ENCODE data around the gene KRT37. TPM values are rescaled to one million over a fixed set of nuclear protein-coding genes. Genes with fewer than 3 reads are reported as not detected.
"Not testable (repeated sequence)": the region's sequence is repeated elsewhere in the genome, so short reads cannot be mapped to it uniquely, and the experiment has no call there.

KRT37 gene
- total RNA-seq, 1 experiment from 2014 or later, result not detected

DNA sequence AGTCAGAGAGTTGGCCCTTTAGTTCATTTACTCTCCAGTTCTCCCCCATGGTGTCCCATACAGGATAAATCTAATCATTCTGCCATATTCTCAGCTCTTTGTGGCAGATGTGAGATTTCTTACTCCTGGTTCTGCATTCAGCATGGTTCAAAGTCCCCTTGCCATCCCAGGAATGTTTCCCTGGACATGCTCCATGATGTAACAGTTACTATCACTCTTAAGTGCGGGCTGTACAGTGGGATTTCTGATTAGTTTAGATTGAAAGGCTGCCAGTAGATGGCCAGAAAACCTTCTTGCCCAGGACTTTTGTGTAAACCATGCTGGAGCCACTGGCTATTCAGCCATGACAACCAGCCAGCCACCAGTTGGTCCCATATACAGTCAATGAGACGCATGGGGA lies 10.4 kb downstream of the KRT37 start:
- no peak for DNase-seq (ENCODE audit: low spot score)
- in situ Hi-C loops (cut with HindIII; ENCODE audit: low sequenced_read_pairs), result no loop called here

DNA sequence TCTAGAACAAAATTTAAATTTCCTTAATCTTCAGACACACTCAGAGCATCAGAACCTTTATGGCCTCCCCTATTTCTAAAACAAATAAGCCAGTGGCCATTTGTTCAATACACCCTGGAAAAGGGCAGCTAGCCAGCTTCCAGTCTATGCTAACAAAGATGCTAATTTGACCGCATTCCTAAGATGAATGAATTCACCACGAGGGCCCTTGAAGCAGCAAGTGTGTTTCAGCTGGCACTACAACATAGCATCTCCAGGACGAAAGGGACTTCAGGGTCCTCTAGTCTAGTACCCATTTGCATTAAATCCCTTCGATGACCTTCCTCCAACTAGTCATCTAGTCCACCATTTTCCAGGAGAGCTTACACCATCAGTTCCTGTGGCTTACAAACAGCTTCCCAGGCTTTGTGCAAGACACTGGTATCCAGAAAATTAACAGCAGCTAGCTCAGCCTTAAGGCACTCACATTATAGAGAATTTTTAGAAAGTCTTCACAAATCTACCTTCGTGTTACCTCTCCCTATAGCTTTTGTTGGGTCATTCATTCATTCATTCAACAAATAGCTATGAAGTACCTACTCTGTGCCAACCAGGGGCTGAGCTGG lies 10.9 kb downstream of the KRT37 start:
- in situ Hi-C loops (cut with HindIII; ENCODE audit: low sequenced_read_pairs), result no loop called here
- DNase-seq (ENCODE audit: low spot score), result no peak

DNA sequence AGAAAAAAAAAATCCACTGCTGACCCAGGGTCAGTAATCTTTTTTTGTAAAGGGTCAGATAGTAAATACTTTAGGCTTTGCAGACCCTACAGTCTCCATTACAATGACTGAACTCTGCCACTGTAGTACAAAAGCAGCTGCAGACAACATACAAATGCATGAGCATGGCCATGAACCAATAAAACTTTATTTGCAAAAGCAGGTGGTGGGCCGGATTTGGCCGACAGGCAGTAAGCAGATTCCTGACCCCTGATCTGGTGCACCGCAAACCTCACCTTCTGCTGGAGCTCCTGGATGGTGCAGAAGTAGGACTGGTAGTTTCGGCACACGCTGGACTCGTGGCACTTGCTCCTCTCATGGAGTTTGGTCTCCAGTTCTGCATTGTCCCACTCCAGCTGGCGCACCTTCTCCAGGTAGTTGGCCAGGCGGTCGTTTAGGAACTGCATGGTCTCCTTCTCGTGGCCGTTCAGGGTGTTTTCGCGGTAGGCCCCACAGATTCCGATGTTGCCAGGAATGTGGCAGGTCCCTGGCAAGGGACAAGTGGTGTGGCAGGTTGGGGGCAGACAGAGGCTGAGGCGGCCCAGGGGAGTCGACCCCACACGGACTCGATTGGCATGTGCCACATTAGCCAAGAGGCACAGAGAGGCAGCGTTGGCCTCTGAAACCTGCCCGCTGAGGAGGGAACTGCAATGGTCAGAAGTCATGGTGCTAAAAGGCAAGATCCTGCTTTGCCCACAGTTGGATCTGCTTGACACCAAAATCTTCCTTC lies 13.1 kb downstream of the KRT37 start:
- DNase-seq (ENCODE audit: low spot score), result no peak
- in situ Hi-C loops (cut with HindIII; ENCODE audit: low sequenced_read_pairs), result no loop called here

- DNase-seq (ENCODE audit: low spot score), result no peak
- in situ Hi-C loops (cut with HindIII; ENCODE audit: low sequenced_read_pairs), result no loop called here
These were observed 17.2 kb downstream of the KRT37 start for GRCh38 chr17:41407226-41407625.

DNA sequence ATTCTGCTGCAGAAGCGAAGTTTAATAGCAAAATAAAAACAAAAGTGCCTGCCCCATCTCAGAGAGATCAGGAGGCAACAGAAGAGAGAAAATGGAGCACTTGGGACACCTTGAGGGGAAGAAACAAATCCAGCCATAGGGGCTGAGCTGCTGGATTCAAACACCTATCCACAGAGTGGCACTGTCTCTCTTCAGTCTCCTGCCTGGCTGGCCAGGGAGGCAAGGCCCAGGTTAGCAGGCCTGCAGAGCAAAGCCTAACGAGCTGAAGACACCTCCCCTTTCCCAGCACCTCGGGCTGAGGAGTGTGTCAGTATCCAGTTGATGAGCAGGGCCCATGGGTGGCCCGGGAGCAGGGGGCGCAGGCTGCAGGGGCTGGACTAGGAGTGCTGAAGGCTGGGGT lies 18.2 kb downstream of the KRT37 start:
- DNase-seq (ENCODE audit: low spot score), result peak; percentile 10
- in situ Hi-C loops (cut with HindIII; ENCODE audit: low sequenced_read_pairs), result no loop called here

DNA sequence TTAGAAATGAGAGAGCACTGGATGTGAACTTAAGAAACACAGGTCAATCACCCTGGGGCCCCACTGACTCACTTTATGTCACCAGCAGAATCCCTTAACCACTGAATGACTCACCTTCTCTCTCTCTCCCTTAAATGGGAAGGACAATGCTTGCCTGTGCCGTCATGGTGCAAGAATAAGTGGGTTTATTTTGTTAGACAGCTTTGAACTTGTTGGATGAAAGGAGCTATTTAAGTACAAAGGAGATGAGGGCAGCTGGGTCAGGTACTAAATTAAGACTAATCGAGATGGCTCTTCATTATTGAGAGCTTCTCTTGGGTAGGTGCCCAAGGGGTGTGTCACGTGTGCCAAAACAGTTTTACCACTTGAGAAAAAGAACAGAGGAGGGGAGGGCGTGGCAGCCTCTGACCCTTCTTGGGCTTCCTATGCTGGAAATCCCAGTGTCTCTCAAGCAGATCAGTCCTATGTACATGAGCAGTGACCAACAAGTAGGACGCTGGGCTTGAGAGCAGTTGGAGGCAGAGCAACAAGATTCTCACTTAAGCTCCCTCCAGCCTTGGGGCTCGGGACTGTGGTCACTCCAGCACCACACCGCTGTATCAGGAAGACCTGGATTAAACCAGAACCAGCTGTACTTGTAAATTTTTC lies 20.2 kb downstream of the KRT37 start:
- no peak for DNase-seq (ENCODE audit: low spot score)
- in situ Hi-C loops (cut with HindIII; ENCODE audit: low sequenced_read_pairs), result no loop called here

DNA sequence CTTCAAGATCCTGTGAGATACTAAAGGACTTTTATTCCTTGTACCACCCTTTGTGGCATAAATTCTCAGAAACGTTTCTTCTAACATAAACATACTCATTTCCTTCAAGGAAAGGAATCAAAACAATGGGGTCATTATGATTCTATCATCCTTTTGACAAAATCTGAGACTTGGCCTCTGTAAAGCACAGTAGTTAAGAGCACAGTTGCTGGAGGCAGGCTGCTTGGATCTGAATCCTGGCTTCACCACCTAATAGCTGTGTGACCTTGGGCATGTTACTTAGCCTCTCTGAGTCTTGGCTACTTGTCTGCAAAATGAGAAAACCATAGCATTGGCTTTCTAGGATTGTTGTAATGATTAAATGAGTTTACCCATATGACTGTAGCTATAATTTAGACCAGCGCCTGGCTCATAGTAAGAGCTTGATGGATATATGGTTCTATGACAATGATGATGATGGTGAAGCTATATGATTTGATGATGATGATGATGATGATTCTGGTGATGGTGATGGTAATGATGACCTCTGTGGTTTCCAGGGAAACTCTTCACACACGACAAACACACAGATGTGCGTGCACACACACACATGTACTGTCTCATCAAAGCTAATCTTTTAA lies 20.9 kb downstream of the KRT37 start:
- in situ Hi-C loops (cut with HindIII; ENCODE audit: low sequenced_read_pairs), result no loop called here
- DNase-seq (ENCODE audit: low spot score), result no peak

DNA sequence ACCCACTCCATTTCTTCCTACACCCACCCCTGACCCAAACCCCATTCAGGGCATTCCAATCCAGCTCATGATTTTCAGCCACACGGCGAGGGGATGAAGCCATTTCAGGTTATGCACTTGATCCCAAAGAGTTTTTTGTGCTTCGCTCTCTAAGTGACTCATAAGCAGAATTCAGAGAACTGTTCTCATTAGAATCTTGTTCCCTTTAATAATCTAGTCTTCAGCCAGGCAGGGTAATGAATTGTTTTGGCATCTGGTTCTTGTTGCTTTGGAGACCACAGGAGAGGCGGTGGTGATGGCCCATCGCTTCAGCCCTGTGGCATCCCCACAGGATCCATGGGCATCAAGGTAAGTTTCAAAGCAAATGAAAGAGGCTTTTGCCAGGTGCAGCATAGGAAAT lies 22.2 kb downstream of the KRT37 start:
- DNase-seq (ENCODE audit: low spot score), result no peak
- in situ Hi-C loops (cut with HindIII; ENCODE audit: low sequenced_read_pairs), result no loop called here

DNA sequence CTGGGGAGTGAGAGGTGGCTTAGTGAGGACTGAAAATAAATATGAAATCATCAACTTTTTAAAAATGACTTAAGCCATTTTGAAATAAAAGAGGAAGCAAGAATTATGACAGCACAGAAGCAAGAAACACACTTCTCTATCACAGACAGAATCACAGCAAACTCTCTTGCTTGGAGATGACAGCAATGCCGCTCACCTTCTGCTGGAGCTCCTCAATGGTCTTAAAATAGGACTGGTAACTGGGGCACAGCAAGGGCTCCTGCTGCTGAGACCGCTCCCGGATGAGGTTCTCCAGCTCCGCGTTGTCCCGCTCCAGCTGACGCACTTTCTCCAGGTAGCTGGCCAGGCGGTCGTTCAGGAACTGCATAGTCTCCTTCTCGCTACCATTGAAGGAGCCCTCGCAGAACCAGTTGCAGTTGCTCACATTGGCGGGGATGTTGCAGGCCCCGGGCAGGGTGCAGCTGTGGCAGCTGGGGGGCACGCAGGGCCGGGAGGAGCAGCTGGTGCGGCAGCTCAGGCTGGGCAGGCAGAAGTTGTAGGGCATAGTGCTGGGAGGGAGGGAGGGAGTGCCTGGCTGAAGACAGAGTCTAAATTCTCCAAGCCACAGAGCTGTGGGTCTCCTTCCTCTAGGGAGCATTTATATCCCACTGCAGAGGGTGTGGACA lies 27.3 kb downstream of the KRT37 start, which contains the start of gene KRT31:
KRT31 (minus strand) TSS at position 613 of the 665 bp plus-strand sequence; CDS start at position 544, 69 bp downstream.
- in situ Hi-C loops (cut with HindIII; ENCODE audit: low sequenced_read_pairs), result no loop called here
- peak; percentile 88 for DNase-seq (ENCODE audit: low spot score)

- in situ Hi-C loops (cut with HindIII; ENCODE audit: low sequenced_read_pairs), result no loop called here
- peak; percentile 64 for DNase-seq (ENCODE audit: low spot score)
These were observed 28.0 kb downstream of the KRT37 start for GRCh38 chr17:41396340-41396739.

DNA sequence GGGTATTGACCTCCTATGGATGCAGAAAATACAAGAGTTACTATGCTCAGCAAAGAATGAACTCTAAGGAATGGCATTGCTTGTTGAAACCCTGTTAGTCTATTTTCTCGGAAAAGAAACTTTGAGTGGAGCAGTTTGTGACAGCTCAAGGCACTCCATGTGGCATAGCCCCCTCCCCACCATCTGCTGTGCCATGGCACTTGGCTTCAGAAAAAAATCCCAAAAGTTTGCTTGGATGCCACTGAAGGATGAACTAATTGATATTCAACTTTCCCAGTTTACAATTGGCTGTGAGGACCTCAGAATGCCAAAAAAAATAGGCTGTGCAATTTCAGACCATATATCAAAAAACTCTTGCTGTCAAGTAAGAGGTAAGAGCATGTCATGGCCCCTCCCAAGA lies 28.8 kb downstream of the KRT37 start:
- in situ Hi-C loops (cut with HindIII; ENCODE audit: low sequenced_read_pairs), result no loop called here
- no peak for DNase-seq (ENCODE audit: low spot score)

DNA sequence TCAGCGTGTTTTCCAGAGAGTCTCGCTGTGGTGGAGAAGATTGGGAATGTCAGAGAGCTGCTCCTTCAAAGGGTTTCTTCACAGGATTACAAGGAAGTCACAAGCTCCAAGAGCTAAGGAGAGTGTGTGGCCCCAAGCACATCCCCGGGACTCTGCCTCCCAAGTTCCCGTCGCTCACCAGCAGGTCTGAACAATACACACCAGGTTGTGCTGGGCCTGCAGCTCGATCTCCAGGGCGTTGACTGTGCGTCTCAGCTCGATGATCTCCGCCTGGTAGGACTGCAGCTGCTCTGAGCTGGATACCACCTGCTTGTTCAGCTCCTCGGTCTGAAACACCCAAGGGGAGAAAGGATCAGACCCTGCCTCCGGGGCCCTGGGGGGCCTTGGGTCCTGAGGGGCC lies 29.3 kb downstream of the KRT37 start:
- DNase-seq (ENCODE audit: low spot score); in situ Hi-C loops (cut with HindIII; ENCODE audit: low sequenced_read_pairs): not testable (repeated sequence)

GRCh38 chr17:41394254-41394996 lies 30.0 kb downstream of the KRT37 start:
- peak; percentile 49 for DNase-seq (ENCODE audit: low spot score)
- in situ Hi-C loops (cut with HindIII; ENCODE audit: low sequenced_read_pairs), result no loop called here

- in situ Hi-C loops (cut with HindIII; ENCODE audit: low sequenced_read_pairs), result no loop called here
- peak; percentile 4 for DNase-seq (ENCODE audit: low spot score)
These were observed 30.6 kb downstream of the KRT37 start for GRCh38 chr17:41393826-41394225.

GRCh38 chr17:41393294-41393693 lies 31.1 kb downstream of the KRT37 start:
- in situ Hi-C loops (cut with HindIII; ENCODE audit: low sequenced_read_pairs), result no loop called here
- peak; percentile 49 for DNase-seq (ENCODE audit: low spot score)

DNA sequence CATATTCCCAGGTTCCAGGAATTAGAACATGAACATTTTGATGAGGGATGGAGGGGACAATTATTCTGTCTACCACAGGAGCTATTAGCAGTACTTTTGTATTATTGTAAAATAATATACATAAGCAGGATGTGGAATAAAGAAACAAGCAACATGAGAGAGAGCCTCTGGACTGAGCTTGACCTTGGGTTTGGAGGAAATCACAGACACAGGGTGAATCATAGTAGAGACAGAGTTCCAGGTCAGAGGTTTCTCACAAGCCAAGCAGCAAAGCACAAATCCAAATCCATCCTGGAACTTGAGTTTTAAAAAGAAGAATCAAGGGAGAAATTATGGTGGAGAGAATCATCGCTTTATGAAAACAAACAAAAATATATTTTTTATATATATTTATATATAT lies 32.1 kb downstream of the KRT37 start:
- DNase-seq (ENCODE audit: low spot score), result no peak
- in situ Hi-C loops (cut with HindIII; ENCODE audit: low sequenced_read_pairs), result no loop called here

DNA sequence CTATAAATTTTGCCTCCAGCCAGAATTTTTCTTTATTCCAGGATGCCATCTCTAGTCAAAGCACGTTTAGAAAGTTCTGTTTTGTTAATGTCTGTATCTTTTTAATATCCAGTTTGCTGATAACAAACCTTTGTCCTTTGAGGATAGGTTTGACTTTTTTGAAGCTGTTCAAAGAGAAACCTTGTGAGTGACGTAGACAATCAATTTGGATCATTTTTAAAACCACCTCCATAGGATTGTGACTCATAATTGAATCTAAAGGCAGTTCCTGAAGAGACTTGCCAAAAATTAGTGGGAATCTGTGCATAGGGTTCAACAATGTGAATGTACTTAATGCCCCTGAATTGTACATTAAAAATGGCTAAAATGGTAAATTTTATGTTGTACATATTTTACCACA lies 32.9 kb downstream of the KRT37 start:
- no peak for DNase-seq (ENCODE audit: low spot score)
- in situ Hi-C loops (cut with HindIII; ENCODE audit: low sequenced_read_pairs), result no loop called here

- DNase-seq (ENCODE audit: low spot score), result no peak
- in situ Hi-C loops (cut with HindIII; ENCODE audit: low sequenced_read_pairs), result no loop called here
These were observed 33.9 kb downstream of the KRT37 start for GRCh38 chr17:41390411-41390938.

DNA sequence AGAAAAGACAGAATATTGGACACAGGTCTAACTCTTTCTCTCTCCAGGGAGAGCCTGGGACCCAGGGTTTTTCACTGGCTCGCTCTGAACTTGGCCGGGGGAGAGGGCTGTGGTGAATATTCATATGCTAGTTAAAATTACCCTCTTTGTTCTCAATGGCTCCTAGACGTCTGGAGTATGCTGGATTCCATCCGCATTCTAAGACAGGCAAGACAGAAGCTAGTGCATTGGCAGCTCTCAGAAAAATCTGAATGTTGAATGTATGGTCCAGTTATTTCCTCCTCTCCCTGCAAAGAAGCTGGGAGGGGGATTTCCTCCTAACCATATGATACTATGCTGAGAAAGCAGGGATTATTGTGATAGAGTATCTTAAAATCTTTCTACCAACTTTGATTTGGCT lies 36.7 kb downstream of the KRT37 start:
- in situ Hi-C loops (cut with HindIII; ENCODE audit: low sequenced_read_pairs), result no loop called here
- no peak for DNase-seq (ENCODE audit: low spot score)

All from G401 (cell line).